ENCODE results near the gene AGAP1. TPM values are rescaled to one million over a fixed set of nuclear protein-coding genes. Genes with fewer than 3 reads are reported as not detected.
A peak's percentile ranks its signal among the peaks of the same experiment; 100 is the strongest.
"Not testable (repeated sequence)": the region's sequence is repeated elsewhere in the genome, so short reads cannot be mapped to it uniquely, and the experiment has no call there.

AGAP1 gene
- total and polyA plus RNA-seq, 8 donors: 5.0 to 27.6 (median 17.4) TPM

GRCh38 chr2:235945608-235946140, 451.8 kb downstream of the AGAP1 start:
- WGBS, 2 donors: 85 to 86% methylated on average over 11 of the region's 11 CpGs
- Histone ChIP-seq H3K27ac (no peak overlapping the region), H3K4me3 (no peak overlapping the region), H3K27me3 (no peaks in the 10 kb centered on the region), H3K4me1 (no peaks in the 10 kb centered on the region), H3K36me3 (no peaks in the 10 kb centered on the region), H3K9me3 (no peaks in the 10 kb centered on the region)
- FAIRE-seq (no peak), DNase-seq (peak in 1 of 6 donors; percentile 11), ATAC-seq (no peak)
- intact Hi-C loops (cut with DNase I): no loop called here
- no peak for TF ChIP-seq CTCF (IDR thresholded peaks at IDR 0.05)

DNA sequence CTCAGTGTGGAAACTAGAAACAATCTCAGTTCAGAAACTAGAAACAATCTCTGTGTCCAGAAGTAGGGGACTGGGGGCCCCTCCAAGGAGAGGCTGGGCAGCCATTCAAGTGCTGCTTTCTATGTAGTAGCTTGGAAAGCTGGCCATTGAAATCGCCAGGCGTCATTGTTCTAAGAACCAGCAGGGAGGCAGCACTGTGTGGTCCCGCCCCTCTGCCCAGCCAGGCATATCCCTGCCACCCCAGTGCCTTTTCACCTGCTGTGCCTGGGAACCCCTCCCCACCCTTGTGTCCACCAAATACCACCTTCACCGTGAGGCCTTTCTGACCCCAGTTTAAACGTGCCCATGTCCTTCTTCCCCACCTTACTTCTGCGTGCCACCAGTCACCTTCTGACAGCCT, 452.7 kb downstream of the AGAP1 start:
- DNase-seq (peak in 1 of 6 donors; percentile 14), FAIRE-seq (no peak), ATAC-seq (no peak)
- no peaks in the 10 kb centered on the region for H3K4me1 ChIP-seq
- H3K27me3 ChIP-seq: no peaks in the 10 kb centered on the region
- H3K27ac ChIP-seq: no peak overlapping the region
- 95 to 99% methylated on average over 6 of the region's 6 CpGs for WGBS, 2 donors
- no peaks in the 10 kb centered on the region for H3K36me3 ChIP-seq
- TF ChIP-seq CTCF (IDR thresholded peaks at IDR 0.05): no peak
- H3K4me3 ChIP-seq: no peak overlapping the region
- intact Hi-C loops (cut with DNase I): no loop called here
- no peaks in the 10 kb centered on the region for H3K9me3 ChIP-seq

DNA sequence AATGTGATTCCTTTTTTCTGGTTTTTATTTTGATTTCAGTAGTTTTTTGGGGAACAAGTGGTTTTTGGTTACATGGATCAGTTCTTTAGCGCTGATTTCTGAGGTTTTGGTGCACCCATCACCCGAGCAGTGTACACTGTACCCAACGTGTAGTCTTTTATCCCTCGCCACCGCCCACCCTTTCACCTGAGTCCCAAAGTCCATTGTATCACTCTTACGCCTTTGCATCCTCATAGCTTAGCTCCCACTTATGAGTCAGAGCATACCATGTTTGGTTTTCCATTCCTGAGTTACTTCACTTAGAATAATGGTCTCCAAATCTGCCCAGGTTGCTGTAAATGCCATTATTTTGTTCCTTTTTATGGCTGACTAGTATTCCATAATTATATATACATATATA, 453.2 kb downstream of the AGAP1 start:
- H3K4me3 ChIP-seq; DNase-seq; H3K4me1 ChIP-seq; ATAC-seq; H3K36me3 ChIP-seq; H3K9me3 ChIP-seq; H3K27ac ChIP-seq; H3K27me3 ChIP-seq; intact Hi-C loops (cut with DNase I); FAIRE-seq: not testable (repeated sequence)
- WGBS, 2 donors: 75 to 77% methylated on average over 6 of the region's 6 CpGs

GRCh38 chr2:235949567-235950472, 456.0 kb downstream of the AGAP1 start:
- TF ChIP-seq CTCF (IDR thresholded peaks at IDR 0.05): no peak
- DNase-seq (peak in 1 of 6 donors; percentile 12), FAIRE-seq (no peak), ATAC-seq (no peak)
- 95 to 97% methylated on average over 17 of the region's 17 CpGs for WGBS, 2 donors
- intact Hi-C loops (cut with DNase I): no loop called here
- H3K36me3 ChIP-seq: no peaks in the 10 kb centered on the region
- no peaks in the 10 kb centered on the region for H3K27me3 ChIP-seq
- no peaks in the 10 kb centered on the region for H3K4me1 ChIP-seq
- no peak overlapping the region for H3K4me3 ChIP-seq
- no peak overlapping the region for H3K27ac ChIP-seq
- no peaks in the 10 kb centered on the region for H3K9me3 ChIP-seq

DNA sequence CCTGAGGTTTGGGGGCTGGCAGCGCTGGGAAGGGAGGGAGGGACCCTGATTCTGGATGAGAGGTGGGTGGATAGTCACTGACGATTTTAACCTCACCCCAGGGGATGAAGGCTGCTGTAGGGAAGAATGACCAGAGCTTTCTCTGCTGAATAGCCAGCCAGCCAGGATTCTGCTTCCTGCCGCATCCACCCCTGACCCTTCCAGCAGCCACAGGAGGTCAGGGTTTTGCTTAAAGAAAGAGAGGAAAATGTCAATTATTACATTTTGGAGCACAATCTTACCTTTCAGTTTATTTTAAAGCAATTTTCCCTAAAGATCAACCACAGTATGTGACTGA, 456.6 kb downstream of the AGAP1 start:
- Histone ChIP-seq H3K9me3 (no peaks in the 10 kb centered on the region), H3K36me3 (no peaks in the 10 kb centered on the region), H3K27ac (no peak overlapping the region), H3K4me1 (no peaks in the 10 kb centered on the region), H3K27me3 (no peaks in the 10 kb centered on the region), H3K4me3 (no peak overlapping the region)
- intact Hi-C loops (cut with DNase I): no loop called here
- DNase-seq: no peak
- FAIRE-seq: no peak
- no peak for TF ChIP-seq CTCF (IDR thresholded peaks at IDR 0.05)
- no peak for ATAC-seq
- 84 to 95% methylated on average over 3 of the region's 3 CpGs for WGBS, 2 donors
